Lower leg skin (tissue), 4 donors: ENCODE measurements around the gene CBR1. TPM values are rescaled to one million over a fixed set of nuclear protein-coding genes. Genes with fewer than 3 reads are reported as not detected.
A peak's percentile ranks its signal among the peaks of the same experiment; 100 is the strongest.

Experiments
- DNase-seq, 2 donors: peaks; one replicate each; pipeline ENCODE4 v3.0.0-alpha.2; 2019; ENCODE audit warnings: low spot score in 2 of 2
- H3K4me3 ChIP-seq: fragments of 200-600 bp; sonication (generic); 2 replicates; pipeline ENCODE4 v1.5.1; 2017; ENCODE audit warnings: mild to moderate bottlenecking, low read depth; ENCODE audit not compliant: poor library complexity, severe bottlenecking
- CTCF ChIP-seq, 3 donors: fragments of 450-650 bp; IDR thresholded peaks; one replicate each; pipeline ENCODE4 v1.5.1; 2016; ENCODE audit warnings: antibody characterized with exemption in 3 of 3, mild to moderate bottlenecking in 3 of 3, moderate library complexity in 2 of 3
- POLR2A ChIP-seq, 2 donors: fragments of 450-650 bp; IDR thresholded peaks; one replicate each; pipeline ENCODE4 v1.6.1; 2016 to 2017; ENCODE audit warnings: antibody characterized with exemption in 2 of 2, mild to moderate bottlenecking in 1 of 2, moderate library complexity in 1 of 2
- WGBS, 2 donors: methylation state at CpG; one replicate each; pipeline ENCODE4 v1.1.5; 2018; 5-methylcytosine and 5-hydroxymethylcytosine counted together
- intact Hi-C: fragments of 100-400 bp; cut with DNase I; formaldehyde crosslinking; loops from one replicate; pipeline ENCODE4 v1.15.0; 2023; ENCODE audit warnings: low total_unique reads
- total RNA-seq, 4 donors: library from RNA; depleted of rRNA; stranded (reverse); fragments of >200 nt; gene quantifications; one replicate each; pipeline ENCODE4 v1.1.0, GENCODE V29; 2016

The CBR1 gene
- total RNA-seq, 4 donors from 2014 or later, result 312 to 945 (median 473) TPM

GRCh38 chr21:36041910-36042309 is 27.9 kb upstream of the CBR1 start:
- intact Hi-C loops, result loop anchor here (5.0 kb wide), 1 partner anchor 645 kb away; no protein-coding TSS in a partner anchor
- no peak overlapping the region for H3K4me3 ChIP-seq
- no peak for TF ChIP-seq POLR2A (IDR thresholded peaks at IDR 0.05)
- TF ChIP-seq CTCF (IDR thresholded peaks at IDR 0.05), result no peak
- WGBS, 2 donors, result 92 to 97% methylated on average over 1 of the region's 1 CpG
- no peak for DNase-seq

- TF ChIP-seq POLR2A (IDR thresholded peaks at IDR 0.05) (no peak), CTCF (IDR thresholded peaks at IDR 0.05) (no peak)
- H3K4me3 ChIP-seq, result no peak overlapping the region
- intact Hi-C loops, result loop anchor here (5.0 kb wide), 1 partner anchor 647 kb away; no protein-coding TSS in a partner anchor
- 75 to 83% methylated on average over 10 of the region's 10 CpGs for WGBS, 2 donors
- no peak for DNase-seq
Observed at GRCh38 chr21:36044056-36044455, 25.8 kb upstream of the CBR1 start.

- TF ChIP-seq CTCF (IDR thresholded peaks at IDR 0.05) (no peak), POLR2A (IDR thresholded peaks at IDR 0.05) (no peak)
- H3K4me3 ChIP-seq, result no peak overlapping the region
- intact Hi-C loops, result no loop called here
- DNase-seq, result no peak
- WGBS, 2 donors, result 63 to 89% methylated on average over 1 of the region's 1 CpG
Observed at GRCh38 chr21:36045993-36046392, 23.8 kb upstream of the CBR1 start.

GRCh38 chr21:36047139-36047538 is 22.7 kb upstream of the CBR1 start:
- intact Hi-C loops, result no loop called here

GRCh38 chr21:36048357-36048756 is 21.5 kb upstream of the CBR1 start:
- peak in 1 of 2 donors; percentile 43 for DNase-seq
- WGBS, 2 donors, result 88 to 92% methylated on average over 7 of the region's 7 CpGs
- intact Hi-C loops, result no loop called here
- no peak overlapping the region for H3K4me3 ChIP-seq
- TF ChIP-seq POLR2A (IDR thresholded peaks at IDR 0.05) (no peak), CTCF (IDR thresholded peaks at IDR 0.05) (no peak)

More at GRCh38 chr21:36047139-36047538, 22.7 kb upstream of the CBR1 start:
- WGBS, 2 donors, result 84 to 93% methylated on average over 7 of the region's 7 CpGs
- H3K4me3 ChIP-seq, result no peak overlapping the region
- no peak for DNase-seq
- TF ChIP-seq POLR2A (IDR thresholded peaks at IDR 0.05), result no peak
- TF ChIP-seq CTCF (IDR thresholded peaks at IDR 0.05), result no peak
